Endothelial cell of umbilical vein (primary cell): ENCODE results near the gene HACE1. TPM values are rescaled to one million over a fixed set of nuclear protein-coding genes. Genes with fewer than 3 reads are reported as not detected.

ENCODE experiments used
- BruUV-seq: library from RNA; stranded (reverse); fragments of 400-500 nt; replicated peaks from 2 replicates; lab custom pipeline; 2021; lab: Mats Ljungman, UMichigan
- CTCF ChIA-PET: fragments of 300-600, 350-600 bp; sonication (Branson Sonifier 250); formaldehyde crosslinking; loops from one replicate; lab custom pipeline; 2021; ENCODE audit warnings: antibody characterized with exemption, inconsistent platforms; lab: Charles Lee
- POLR2A ChIA-PET: fragments of 300-600, 350-600 bp; sonication (Branson Sonifier 250); formaldehyde crosslinking; loops from one replicate; lab custom pipeline; 2021; ENCODE audit warnings: antibody characterized with exemption, inconsistent platforms; lab: Charles Lee
- DNase-seq: peaks from one replicate; pipeline ENCODE4 v3.0.0-alpha.2; 2011; ENCODE audit warnings: low read depth, low spot score
- FAIRE-seq: peaks from 2 replicates; lab custom pipeline; 2011; peaks lifted over from hg19 to GRCh38; lab: Jason Lieb, UNC
- H2AFZ ChIP-seq: 2 replicates; pipeline ENCODE4 v1.6.0; 2012; ENCODE audit warnings: low read depth, low read length, control low read depth, inconsistent platforms
- H3K27ac ChIP-seq: 2 replicates; pipeline ENCODE4 v1.5.1; 2011; ENCODE audit warnings: low read depth, mild to moderate bottlenecking, control low read depth, low read length, moderate library complexity; ENCODE audit not compliant: insufficient read depth
- H3K27me3 ChIP-seq, 2 experiments: 2 replicates each; pipeline versions ENCODE4 v1.6.0 to v1.6.1; 2011; ENCODE audit warnings: low read length in 2 of 2, mixed read lengths in 1 of 2; ENCODE audit not compliant: control insufficient read depth in 2 of 2, insufficient read depth in 2 of 2
- H3K36me3 ChIP-seq, 2 experiments: 2 replicates in 1 of 2; 3 replicates in 1 of 2; pipeline ENCODE4 v1.5.1; 2011; ENCODE audit warnings: low read length in 2 of 2, mild to moderate bottlenecking in 1 of 2, moderate library complexity in 1 of 2; ENCODE audit not compliant: control insufficient read depth in 2 of 2, insufficient read depth in 2 of 2; ENCODE audit errors: extremely low read depth in 1 of 2
- H3K4me1 ChIP-seq: 3 replicates; pipeline ENCODE4 v1.5.1; 2011; ENCODE audit warnings: mild to moderate bottlenecking, low read length; ENCODE audit not compliant: control insufficient read depth, insufficient read depth; ENCODE audit errors: extremely low read depth
- H3K4me2 ChIP-seq: 2 replicates; pipeline ENCODE4 v1.6.1; 2011; ENCODE audit warnings: low read length, control low read depth, mixed read lengths; ENCODE audit not compliant: insufficient read depth
- H3K4me3 ChIP-seq, 3 experiments: fragments of 200-600 bp in 1 of 3; sonication (generic), shearing (Covaris generic) in 1 of 3; replicated peaks in 1 of 3; 2 replicates each; pipeline ENCODE4 v1.5.1; 2011 to 2016; ENCODE audit warnings: control low read depth in 3 of 3, low read length in 3 of 3, mild to moderate bottlenecking in 2 of 3, inconsistent platforms in 1 of 3, low read depth in 1 of 3, moderate library complexity in 1 of 3; ENCODE audit not compliant: insufficient read depth in 1 of 3
- H3K79me2 ChIP-seq: 2 replicates; pipeline ENCODE4 v1.6.0; 2012; ENCODE audit warnings: low read length, inconsistent platforms; ENCODE audit not compliant: control insufficient read depth, insufficient read depth
- H3K9ac ChIP-seq: replicated peaks from 2 replicates; pipeline ENCODE3; 2011; ENCODE audit warnings: low read length, control low read depth; ENCODE audit not compliant: insufficient read depth; ENCODE audit errors: extremely low read depth
- H3K9me1 ChIP-seq: replicated peaks from 3 replicates; pipeline ENCODE4 v1.6.0; 2011; ENCODE audit warnings: mild to moderate bottlenecking, low read length; ENCODE audit not compliant: control insufficient read depth, insufficient read depth; ENCODE audit errors: extremely low read depth
- H3K9me3 ChIP-seq: replicated peaks from 2 replicates; pipeline ENCODE4 v1.5.1; 2012; ENCODE audit warnings: low read length, inconsistent platforms; ENCODE audit not compliant: control insufficient read depth, insufficient read depth
- H4K20me1 ChIP-seq: replicated peaks from 2 replicates; pipeline ENCODE3; 2011; ENCODE audit warnings: mild to moderate bottlenecking, low read length; ENCODE audit not compliant: control insufficient read depth, insufficient read depth; ENCODE audit errors: extremely low read depth
- EZH2 ChIP-seq: IDR thresholded peaks from 2 replicates; pipeline ENCODE4 v1.6.1; 2012; ENCODE audit warnings: borderline replicate concordance, low read depth, mild to moderate bottlenecking, moderate library complexity, low read length, inconsistent platforms; ENCODE audit not compliant: severe bottlenecking
- FOS ChIP-seq: IDR thresholded peaks from 2 replicates; pipeline ENCODE4 v1.6.1; 2011; ENCODE audit warnings: mild to moderate bottlenecking, low read length, moderate library complexity, borderline replicate concordance; ENCODE audit not compliant: insufficient read depth
- GATA2 ChIP-seq: IDR thresholded peaks from 2 replicates; pipeline ENCODE4 v1.7.0; 2011; ENCODE audit warnings: low read depth, mild to moderate bottlenecking, moderate library complexity, mixed read lengths, low read length; ENCODE audit not compliant: insufficient read length, insufficient read depth
- JUN ChIP-seq: IDR thresholded peaks from 2 replicates; pipeline ENCODE4 v1.6.1; 2011; ENCODE audit warnings: borderline replicate concordance, low read depth; ENCODE audit not compliant: insufficient read length, insufficient read depth
- MYC ChIP-seq: IDR thresholded peaks from one replicate; pipeline ENCODE4 v1.6.1; 2011; ENCODE audit warnings: mild to moderate bottlenecking, low read depth, low read length
- POLR2A ChIP-seq: IDR thresholded peaks from 2 replicates; pipeline ENCODE4 v1.6.1; 2012; ENCODE audit warnings: low read depth, mild to moderate bottlenecking, control low read depth, low read length
- POLR2AphosphoS5 ChIP-seq: IDR thresholded peaks from 2 replicates; pipeline ENCODE4 v1.6.1; 2012; ENCODE audit warnings: low read depth, mild to moderate bottlenecking, control low read depth, low read length, moderate library complexity; ENCODE audit not compliant: insufficient read depth
- dilution Hi-C: fragments of 300-500 bp; cut with MboI; formaldehyde crosslinking; loops from one replicate; pipeline ENCODE4 v1.15.0; 2019; ENCODE audit warnings: low sequenced_read_pairs; ENCODE audit not compliant: extremely low pct_ligation_motif_present
- intact Hi-C: fragments of 100-400 bp; cut with micrococcal nuclease; formaldehyde crosslinking; loops from one replicate; pipeline ENCODE4 v1.10.0; 2022
- polyA plus RNA-seq, 4 experiments: library from polyadenylated mRNA; depleted of rRNA in 3 of 4; stranded (reverse) in 3 of 4; unstranded in 1 of 4; fragments of >200 nt; gene quantifications; 2 replicates each; pipeline versions ENCODE4 v1.2.1 to v1.2.3, GENCODE V29; 2011 to 2012; ENCODE audit warnings: missing spikeins in 1 of 4
- total RNA-seq: library from RNA; stranded (reverse); gene quantifications from 2 replicates; pipeline ENCODE4 v1.2.3, GENCODE V29; 2021
- TF ChIP-seq, protein P1 (sequence below), 2 donors: IDR thresholded peaks; 1 replicate in 1 of 2; 2 replicates in 1 of 2; pipeline ENCODE4 v1.5.1; 2011; ENCODE audit warnings: low read length in 2 of 2, mild to moderate bottlenecking in 2 of 2, moderate library complexity in 2 of 2, control low read depth in 1 of 2, inconsistent platforms in 1 of 2, low read depth in 1 of 2; ENCODE audit not compliant: insufficient read depth in 1 of 2; ENCODE audit errors: extremely low read depth in 1 of 2
- TF ChIP-seq, protein P2 (sequence below): IDR thresholded peaks from 2 replicates; pipeline ENCODE4 v1.6.1; 2011; ENCODE audit not compliant: insufficient read depth, insufficient read length

Gene HACE1
- total and polyA plus RNA-seq, 2 donors (not counting 3 experiments of a cell fraction or from before 2014, with no cell fraction given), result 4.9 to 14.8 TPM

DNA sequence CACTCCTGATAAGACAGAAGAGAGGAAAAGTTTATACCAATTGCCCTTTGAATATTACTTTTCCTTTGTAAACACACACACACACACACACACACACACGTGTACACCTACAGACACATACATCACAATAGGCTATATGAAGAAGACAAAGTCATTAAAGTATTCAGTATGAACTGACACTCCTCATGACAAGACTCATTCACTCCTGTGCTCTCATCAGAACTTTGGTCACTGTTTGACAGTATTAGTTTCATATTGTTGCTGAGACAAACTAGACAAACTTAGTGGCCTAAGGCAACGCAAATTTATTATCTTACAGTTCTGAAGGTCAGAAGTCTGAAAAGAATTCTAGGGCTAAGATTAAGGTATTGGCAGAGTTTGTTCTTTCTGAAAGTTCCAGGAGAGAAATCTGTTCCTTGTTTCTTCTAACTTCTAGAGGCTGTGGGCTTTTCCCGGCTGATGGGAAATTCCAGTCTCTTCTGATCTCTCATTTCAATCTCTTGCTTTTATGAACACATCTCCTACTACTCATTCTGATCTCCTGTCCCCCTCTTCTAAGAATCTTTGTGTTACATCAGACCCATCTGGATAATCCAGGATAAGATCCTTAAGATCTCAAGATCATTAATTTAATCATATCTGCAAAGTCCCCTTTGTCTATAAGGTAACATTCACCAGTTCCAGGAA, 171.3 kb downstream of the HACE1 start:
- Histone ChIP-seq H3K79me2 (no peaks in the 10 kb centered on the region), H3K4me3 (no peak overlapping the region), H3K4me1 (no peaks in the 10 kb centered on the region), H3K27me3 (no peaks in the 10 kb centered on the region), H3K36me3 (no peaks in the 10 kb centered on the region), H3K9me1 (no peaks in the 10 kb centered on the region), H4K20me1 (no peaks in the 10 kb centered on the region), H3K9me3 (no peaks in the 10 kb centered on the region), H3K9ac (no peak overlapping the region), H2AFZ (peak overlapping the region; percentile 13), H3K4me2 (no peak overlapping the region), H3K27ac (no peak overlapping the region)
- FAIRE-seq, result no peak
- no TSS peak for BruUV-seq
- CTCF ChIA-PET, result no interaction called here
- intact Hi-C loops (no loop called here), dilution Hi-C loops (no loop called here)
- DNase-seq, result no peak
- POLR2A ChIA-PET, result no interaction called here
- TF ChIP-seq POLR2AphosphoS5 (no peak), FOS (no peak), GATA2 (no peak), EZH2 (no peak), JUN (no peak), POLR2A (no peak), MYC (no peak)
- TF ChIP-seq, protein P1, sequence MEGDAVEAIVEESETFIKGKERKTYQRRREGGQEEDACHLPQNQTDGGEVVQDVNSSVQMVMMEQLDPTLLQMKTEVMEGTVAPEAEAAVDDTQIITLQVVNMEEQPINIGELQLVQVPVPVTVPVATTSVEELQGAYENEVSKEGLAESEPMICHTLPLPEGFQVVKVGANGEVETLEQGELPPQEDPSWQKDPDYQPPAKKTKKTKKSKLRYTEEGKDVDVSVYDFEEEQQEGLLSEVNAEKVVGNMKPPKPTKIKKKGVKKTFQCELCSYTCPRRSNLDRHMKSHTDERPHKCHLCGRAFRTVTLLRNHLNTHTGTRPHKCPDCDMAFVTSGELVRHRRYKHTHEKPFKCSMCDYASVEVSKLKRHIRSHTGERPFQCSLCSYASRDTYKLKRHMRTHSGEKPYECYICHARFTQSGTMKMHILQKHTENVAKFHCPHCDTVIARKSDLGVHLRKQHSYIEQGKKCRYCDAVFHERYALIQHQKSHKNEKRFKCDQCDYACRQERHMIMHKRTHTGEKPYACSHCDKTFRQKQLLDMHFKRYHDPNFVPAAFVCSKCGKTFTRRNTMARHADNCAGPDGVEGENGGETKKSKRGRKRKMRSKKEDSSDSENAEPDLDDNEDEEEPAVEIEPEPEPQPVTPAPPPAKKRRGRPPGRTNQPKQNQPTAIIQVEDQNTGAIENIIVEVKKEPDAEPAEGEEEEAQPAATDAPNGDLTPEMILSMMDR (IDR thresholded peaks at IDR 0.05; ENCODE audit: extremely low read depth in 1 of 2, insufficient read depth in 1 of 2, low read depth in 1 of 2, low read length in 2 of 2), result no peak
- TF ChIP-seq, protein P2, sequence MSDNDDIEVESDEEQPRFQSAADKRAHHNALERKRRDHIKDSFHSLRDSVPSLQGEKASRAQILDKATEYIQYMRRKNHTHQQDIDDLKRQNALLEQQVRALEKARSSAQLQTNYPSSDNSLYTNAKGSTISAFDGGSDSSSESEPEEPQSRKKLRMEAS, result no peak
